ENCODE data around the gene GLI3. TPM values are rescaled to one million over a fixed set of nuclear protein-coding genes. Genes with fewer than 3 reads are reported as not detected.

GLI3 gene
- total RNA-seq, 1 experiment from 2014 or later = 45.0 TPM

DNA sequence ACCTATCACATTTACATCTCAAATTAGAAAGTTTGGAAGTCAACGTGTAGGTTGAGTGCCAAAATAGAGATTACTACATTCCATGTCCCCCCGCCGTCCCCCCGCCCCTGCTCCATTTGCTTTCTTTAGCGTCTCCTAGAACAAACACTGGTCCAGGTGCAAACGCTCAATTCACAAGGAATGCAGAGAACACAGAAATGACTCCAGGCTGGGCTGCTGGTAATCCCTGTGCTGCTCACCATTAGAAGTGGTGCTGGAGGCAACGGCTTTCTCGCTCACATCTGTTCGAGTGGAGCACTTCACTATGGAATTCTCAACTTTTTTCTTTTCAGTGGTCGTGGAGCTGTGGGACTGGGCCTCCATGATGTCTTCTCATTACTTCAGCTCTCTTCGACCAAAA, 14.1 kb downstream of the GLI3 start:
- no peak overlapping the region for H4K5ac ChIP-seq (ENCODE audit: insufficient read length, low read depth, low read length)
- H2BK5ac ChIP-seq (ENCODE audit: insufficient read length, low read length) = peak overlapping the region; percentile 7
- H3K27ac Mint-ChIP-seq = peak overlapping the region; percentile 95 to 97 (median 96)
- no peak overlapping the region for H4K8ac ChIP-seq (replicated peaks; ENCODE audit: insufficient read length, low read depth, low read length)
- H3K27ac ChIP-seq (ENCODE audit: insufficient read length, low read depth, low read length) = peak overlapping the region; percentile 97
- H3K79me1 ChIP-seq (ENCODE audit: insufficient read depth, low read depth, low read length, poor library complexity, severe bottlenecking) = no peaks in the 10 kb centered on the region
- no peaks in the 10 kb centered on the region for H4K20me1 ChIP-seq (ENCODE audit: control insufficient read depth, insufficient read depth, insufficient read length)
- no peak overlapping the region for H2AFZ ChIP-seq (ENCODE audit: low read length)
- no peak overlapping the region for H3K14ac ChIP-seq (ENCODE audit: insufficient read depth, low read length)
- H3K56ac ChIP-seq (ENCODE audit: insufficient read length, low read depth, low read length) = no peak overlapping the region
- no peak overlapping the region for H3K18ac ChIP-seq (ENCODE audit: insufficient read length, low read depth, low read length)
- H2BK15ac ChIP-seq (ENCODE audit: low read depth, low read length) = no peak overlapping the region
- H3K4ac ChIP-seq (ENCODE audit: low read depth, low read length) = no peak overlapping the region
- peak; percentile 67 for DNase-seq
- peaks cover 84 to 89% of the 10 kb centered on the region in 2 experiments for H3K4me1 Mint-ChIP-seq
- peaks cover 26% of the 10 kb centered on the region; the same call in 1 of the 2 replicates for H3K4me1 ChIP-seq (ENCODE audit: insufficient read depth, low read length)
- H3K9me3 ChIP-seq (ENCODE audit: control insufficient read depth, low read depth, low read length) = no peaks in the 10 kb centered on the region
- no peak overlapping the region for H2AK5ac ChIP-seq (ENCODE audit: insufficient read length, low read length)
- H2BK12ac ChIP-seq (ENCODE audit: insufficient read length, low read depth, low read length) = no peak overlapping the region
- H3K23me2 ChIP-seq (ENCODE audit: insufficient read length, low read depth, low read length, poor library complexity, severe bottlenecking) = peaks cover 9% of the 10 kb centered on the region
- no peak overlapping the region for H4K91ac ChIP-seq (ENCODE audit: insufficient read length, low read depth, low read length)
- no peak overlapping the region for H2BK20ac ChIP-seq (ENCODE audit: low read depth, low read length, poor library complexity, severe bottlenecking)
- no peak overlapping the region for H3K9ac ChIP-seq (ENCODE audit: extremely low read depth, insufficient read length, low read length)
- peaks cover 0 to 14% (median 8%) of the 10 kb centered on the region in 3 experiments for H3K36me3 Mint-ChIP-seq (ENCODE audit: insufficient read depth in 1 of 3, low read depth in 3 of 3)
- no peaks in the 10 kb centered on the region for H3K9me3 Mint-ChIP-seq
- WGBS (ENCODE audit: extremely low coverage, insufficient read length, low lambda C conversion rate) = no CpG with 5 or more reads among the region's 11 CpGs
- TF ChIP-seq, protein P1, sequence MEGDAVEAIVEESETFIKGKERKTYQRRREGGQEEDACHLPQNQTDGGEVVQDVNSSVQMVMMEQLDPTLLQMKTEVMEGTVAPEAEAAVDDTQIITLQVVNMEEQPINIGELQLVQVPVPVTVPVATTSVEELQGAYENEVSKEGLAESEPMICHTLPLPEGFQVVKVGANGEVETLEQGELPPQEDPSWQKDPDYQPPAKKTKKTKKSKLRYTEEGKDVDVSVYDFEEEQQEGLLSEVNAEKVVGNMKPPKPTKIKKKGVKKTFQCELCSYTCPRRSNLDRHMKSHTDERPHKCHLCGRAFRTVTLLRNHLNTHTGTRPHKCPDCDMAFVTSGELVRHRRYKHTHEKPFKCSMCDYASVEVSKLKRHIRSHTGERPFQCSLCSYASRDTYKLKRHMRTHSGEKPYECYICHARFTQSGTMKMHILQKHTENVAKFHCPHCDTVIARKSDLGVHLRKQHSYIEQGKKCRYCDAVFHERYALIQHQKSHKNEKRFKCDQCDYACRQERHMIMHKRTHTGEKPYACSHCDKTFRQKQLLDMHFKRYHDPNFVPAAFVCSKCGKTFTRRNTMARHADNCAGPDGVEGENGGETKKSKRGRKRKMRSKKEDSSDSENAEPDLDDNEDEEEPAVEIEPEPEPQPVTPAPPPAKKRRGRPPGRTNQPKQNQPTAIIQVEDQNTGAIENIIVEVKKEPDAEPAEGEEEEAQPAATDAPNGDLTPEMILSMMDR (conservative IDR thresholded peaks at IDR 0.05) = no peak
- peak overlapping the region; percentile 18 for H3K4me2 ChIP-seq (ENCODE audit: insufficient read depth, insufficient read length, low read length)
- H3T11ph ChIP-seq (ENCODE audit: low read length) = no peak overlapping the region
- peak overlapping the region; percentile 23 to 70; a peak in 3 of 5 replicates for H3K4me3 Mint-ChIP-seq
- no peaks in the 10 kb centered on the region for H3K27me3 ChIP-seq (ENCODE audit: insufficient read depth, low read length)
- H3K27me3 Mint-ChIP-seq (ENCODE audit: low read depth) = no peaks in the 10 kb centered on the region; the same call in 1 of the 2 replicates
- no peak overlapping the region for H3K23ac ChIP-seq (ENCODE audit: insufficient read length, low read depth, low read length)
- H2BK120ac ChIP-seq (ENCODE audit: low read depth, low read length, poor library complexity, severe bottlenecking) = no peak overlapping the region
- H3K79me2 ChIP-seq (ENCODE audit: insufficient read depth, low read length) = no peaks in the 10 kb centered on the region; the same call in 1 of the 2 replicates
